GM12878 (cell line): ENCODE data around the gene FBXL16. TPM values are rescaled to one million over a fixed set of nuclear protein-coding genes. Genes with fewer than 3 reads are reported as not detected.

Experiments used
- ATAC-seq: fragments of 200-7000 bp; cut with Tn5 transposase; 3 replicates; pipeline ENCODE4 v1.9.1; 2020; ENCODE audit warnings: mild to moderate bottlenecking, moderate library complexity
- BruUV-seq: library from RNA; stranded (reverse); fragments of 400-500 nt; replicated peaks from 2 replicates; lab custom pipeline; 2021; lab: Mats Ljungman, UMichigan
- CTCF ChIA-PET: fragments of 300-600 bp; sonication (Branson Sonifier 250); formaldehyde crosslinking; extraction: SDS; loops from one replicate; lab custom pipeline; 2021; ENCODE audit warnings: inconsistent platforms; lab: Yijun Ruan, JAX
- POLR2A ChIA-PET: fragments of 350-600 bp; formaldehyde crosslinking; extraction: SDS; loops from one replicate; lab custom pipeline; 2021; ENCODE audit warnings: inconsistent platforms; lab: Charles Lee
- RAD21 ChIA-PET: fragments of 300-600 bp; sonication (Branson Sonifier 250); formaldehyde crosslinking; loops from one replicate; lab custom pipeline; 2023; ENCODE audit warnings: antibody characterized with exemption; ENCODE audit not compliant: unreplicated experiment; lab: Charles Lee
- SMC1A ChIA-PET: fragments of 300-600 bp; sonication (Branson Sonifier 250); formaldehyde crosslinking; loops from one replicate; lab custom pipeline; 2023; ENCODE audit not compliant: unreplicated experiment, uncharacterized antibody; lab: Charles Lee
- DNase-seq: peaks from one replicate; pipeline ENCODE4 v3.0.0-alpha.2; 2011; ENCODE audit warnings: low read depth, low spot score
- FAIRE-seq: peaks from 3 replicates; lab custom pipeline; 2011; peaks lifted over from hg19 to GRCh38; lab: Jason Lieb, UNC
- H2AFZ ChIP-seq: 2 replicates; pipeline ENCODE4 v1.6.0; 2011; ENCODE audit warnings: low read depth, low read length, control low read depth; ENCODE audit not compliant: control insufficient read depth
- H3K27ac ChIP-seq: 2 replicates; pipeline ENCODE4 v1.5.1; 2011; ENCODE audit warnings: control low read depth; ENCODE audit not compliant: control insufficient read depth, insufficient read depth
- H3K27me3 ChIP-seq, 2 experiments: replicated peaks in 1 of 2; 2 replicates each; pipeline versions ENCODE4 v1.6.0 to v1.6.1; 2011; ENCODE audit warnings: low read length in 1 of 2; ENCODE audit not compliant: control insufficient read depth in 2 of 2, insufficient read depth in 2 of 2
- H3K36me3 ChIP-seq, 2 experiments: 2 replicates each; pipeline ENCODE4 v1.5.1; 2011; ENCODE audit warnings: low read length in 1 of 2; ENCODE audit not compliant: control insufficient read depth in 2 of 2, insufficient read depth in 2 of 2
- H3K4me1 ChIP-seq: 2 replicates; pipeline ENCODE4 v1.6.1; 2011; ENCODE audit warnings: mild to moderate bottlenecking, low read length, moderate library complexity, mixed read lengths; ENCODE audit not compliant: control insufficient read depth, insufficient read depth
- H3K4me2 ChIP-seq: 2 replicates; pipeline ENCODE4 v1.6.0; 2011; ENCODE audit warnings: control low read depth; ENCODE audit not compliant: control insufficient read depth, insufficient read depth
- H3K4me3 ChIP-seq: fragments of 200-600 bp; sonication (generic); 2 replicates; pipeline ENCODE4 v1.5.1; 2016
- H3K79me2 ChIP-seq: 2 replicates; pipeline ENCODE4 v1.6.0; 2011; ENCODE audit warnings: low read length; ENCODE audit not compliant: control insufficient read depth, insufficient read depth
- H3K9ac ChIP-seq: 2 replicates; pipeline ENCODE4 v1.8.0; 2011; ENCODE audit warnings: low read length, control low read depth, mixed read lengths; ENCODE audit not compliant: control insufficient read depth, insufficient read depth
- H3K9me3 ChIP-seq: replicated peaks from 3 replicates; pipeline ENCODE4 v1.5.1; 2011; ENCODE audit warnings: mild to moderate bottlenecking, low read length; ENCODE audit not compliant: control insufficient read depth, insufficient read depth
- H4K20me1 ChIP-seq: 2 replicates; pipeline ENCODE4 v1.6.0; 2011; ENCODE audit not compliant: control insufficient read depth, insufficient read depth
- ESRRA ChIP-seq: IDR thresholded peaks from 2 replicates; pipeline ENCODE4 v1.6.1; 2012; ENCODE audit warnings: mild to moderate bottlenecking, low read length, improper control_type of control experiment
- HDAC2 ChIP-seq: fragments of 200-600 bp; sonication (generic); IDR thresholded peaks from 2 replicates; pipeline ENCODE4 v1.6.1; 2017
- NFXL1 ChIP-seq: fragments of 450-650 bp; IDR thresholded peaks from 2 replicates; pipeline ENCODE4 v1.6.1; 2017; ENCODE audit warnings: antibody characterized with exemption, mild to moderate bottlenecking, borderline replicate concordance
- TARDBP ChIP-seq: IDR thresholded peaks from 2 replicates; pipeline ENCODE4 v1.6.1; 2016; ENCODE audit warnings: borderline replicate concordance
- YBX1 ChIP-seq: fragments of 450-650 bp; IDR thresholded peaks from 2 replicates; pipeline ENCODE4 v1.6.1; 2016; ENCODE audit warnings: antibody characterized with exemption
- WGBS: methylation state at CpG from one replicate; pipeline ENCODE4 v1.1.6; 2016; ENCODE audit warnings: low lambda C conversion rate; ENCODE audit not compliant: insufficient replicate concordance, insufficient coverage; ENCODE audit errors: missing lambda C conversion rate; 5-methylcytosine and 5-hydroxymethylcytosine counted together
- in situ Hi-C: fragments of 300-500 bp; cut with MboI; formaldehyde crosslinking; loops from 9 replicates; pipeline ENCODE4 v1.14.3; 2018; ENCODE audit warnings: mixed read lengths
- intact Hi-C: fragments of 100-400 bp; cut with micrococcal nuclease; formaldehyde crosslinking; loops from one replicate; pipeline ENCODE4 v1.14.2; 2022; ENCODE audit not compliant: unreplicated experiment
- polyA plus RNA-seq, 11 experiments: library from polyadenylated mRNA; depleted of rRNA in 4 of 11; unstranded in 6 of 11; stranded (reverse) in 5 of 11; fragments of >200 nt; fragmentation: Nextera tagmentation in 4 of 11; fragmentation: Illumina TruSeq in 1 of 11; extraction: Ambion mirVana in 4 of 11; extraction: Trizol in 1 of 11; gene quantifications; 1 replicate in 1 of 11; 2 replicates in 10 of 11; pipeline versions ENCODE4 v1.2.1 to v1.2.3, GENCODE V29; 2011 to 2016; ENCODE audit warnings: inconsistent platforms in 2 of 11, missing spikeins in 2 of 11, low read depth in 1 of 11
- total RNA-seq, 4 experiments: library from RNA; depleted of rRNA in 3 of 4; stranded (reverse); fragments of >200 nt in 3 of 4; fragmentation: Illumina TruSeq in 1 of 4; extraction: Trizol in 1 of 4; gene quantifications; 2 replicates each; pipeline versions ENCODE4 v1.2.1 to v1.2.3, GENCODE V29; 2013 to 2021
- TF ChIP-seq, protein P1 (sequence below): IDR thresholded peaks from 2 replicates; pipeline ENCODE4 v1.6.1; 2011; ENCODE audit warnings: mild to moderate bottlenecking, low read depth, low read length, moderate library complexity; ENCODE audit not compliant: insufficient replicate concordance
- TF ChIP-seq, protein P2 (sequence below): fragments of 450-650 bp; IDR thresholded peaks from 2 replicates; pipeline ENCODE4 v1.6.1; 2017; ENCODE audit warnings: borderline replicate concordance

Gene FBXL16
- total and polyA plus RNA-seq, 10 of the 15 experiments (the other 5 are each of a cell fraction or from before 2014, with no cell fraction given) = 0.13 to 1.4 (median 0.24) TPM

DNA sequence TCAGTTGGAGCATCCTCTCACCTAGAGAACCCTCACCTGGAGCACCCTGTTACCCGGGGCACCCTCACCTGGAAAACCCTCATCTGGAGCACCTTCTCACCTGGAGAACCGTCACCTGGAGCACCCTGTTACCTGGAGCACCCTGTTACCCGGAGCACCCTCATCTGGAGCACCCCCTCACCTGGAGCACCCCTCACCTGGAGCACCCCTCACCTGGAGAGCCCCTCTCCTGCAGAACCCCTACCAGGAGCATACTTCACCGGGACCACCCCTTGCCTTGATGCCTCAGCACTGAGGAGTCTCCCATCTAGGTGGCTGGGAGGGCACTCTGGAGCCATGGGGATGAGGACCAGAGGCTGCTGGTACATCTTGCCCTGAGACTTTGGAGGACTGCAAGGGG lies 3.4 kb upstream of the FBXL16 start:
- H3K27ac ChIP-seq = no peak overlapping the region
- no peaks in the 10 kb centered on the region for H3K36me3 ChIP-seq
- no peaks in the 10 kb centered on the region for H3K79me2 ChIP-seq
- ChIA-PET SMC1A (no interaction called here), RAD21 (no interaction called here), POLR2A (no interaction called here), CTCF (interaction anchor here (1.0 kb wide), 1 partner anchor 13 kb away, joined by 5 read pairs; no protein-coding TSS in a partner anchor)
- DNase-seq (no peak), ATAC-seq (no peak), FAIRE-seq (no peak)
- intact Hi-C loops (no loop called here), in situ Hi-C loops (no loop called here)
- H3K9me3 ChIP-seq = no peaks in the 10 kb centered on the region
- H3K4me2 ChIP-seq = no peak overlapping the region
- 25% methylated on average over 3 of the region's 4 CpGs for WGBS
- H3K9ac ChIP-seq = no peak overlapping the region
- H4K20me1 ChIP-seq = no peaks in the 10 kb centered on the region
- no peak overlapping the region for H2AFZ ChIP-seq
- peaks cover 0 to 3% of the 10 kb centered on the region in 2 experiments; a peak in 2 of 4 replicates for H3K27me3 ChIP-seq
- no TSS peak for BruUV-seq
- H3K4me1 ChIP-seq = no peaks in the 10 kb centered on the region
- 0 out of 2 replicates have a peak, but pooled peaks have one; percentile 83 for TF ChIP-seq NFXL1
- TF ChIP-seq, protein P1, sequence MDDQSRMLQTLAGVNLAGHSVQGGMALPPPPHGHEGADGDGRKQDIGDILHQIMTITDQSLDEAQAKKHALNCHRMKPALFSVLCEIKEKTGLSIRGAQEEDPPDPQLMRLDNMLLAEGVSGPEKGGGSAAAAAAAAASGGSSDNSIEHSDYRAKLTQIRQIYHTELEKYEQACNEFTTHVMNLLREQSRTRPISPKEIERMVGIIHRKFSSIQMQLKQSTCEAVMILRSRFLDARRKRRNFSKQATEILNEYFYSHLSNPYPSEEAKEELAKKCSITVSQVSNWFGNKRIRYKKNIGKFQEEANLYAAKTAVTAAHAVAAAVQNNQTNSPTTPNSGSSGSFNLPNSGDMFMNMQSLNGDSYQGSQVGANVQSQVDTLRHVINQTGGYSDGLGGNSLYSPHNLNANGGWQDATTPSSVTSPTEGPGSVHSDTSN = no peak
- no peak overlapping the region for H3K4me3 ChIP-seq

DNA sequence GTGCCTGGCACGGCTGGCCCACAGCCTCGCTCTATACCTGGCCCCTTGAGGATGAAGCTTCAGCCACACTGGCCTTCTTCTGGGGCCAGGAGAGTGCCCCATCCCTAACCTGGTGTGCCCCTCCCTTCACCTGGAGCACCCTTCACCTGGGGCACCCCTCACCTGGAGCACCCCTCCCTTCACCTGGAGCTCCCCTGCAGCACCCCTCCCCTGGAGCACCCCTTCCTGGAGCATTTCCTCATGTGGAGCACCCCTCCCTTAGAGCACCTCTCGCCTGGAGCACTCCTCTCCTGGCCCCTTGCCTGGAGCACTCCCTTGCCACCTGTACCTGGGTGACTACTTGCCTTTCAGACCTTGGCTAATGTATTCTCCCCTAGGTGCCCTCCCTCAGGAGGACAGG lies 2.4 kb upstream of the FBXL16 start:
- DNase-seq (no peak), FAIRE-seq (no peak), ATAC-seq (no peak)
- Histone ChIP-seq H3K4me2 (no peak overlapping the region), H3K4me1 (no peaks in the 10 kb centered on the region), H3K79me2 (no peaks in the 10 kb centered on the region), H3K4me3 (no peak overlapping the region), H3K27me3 (peaks cover 0 to 5% of the 10 kb centered on the region in 2 experiments; a peak in 2 of 4 replicates), H3K36me3 (no peaks in the 10 kb centered on the region), H4K20me1 (no peaks in the 10 kb centered on the region), H3K9ac (no peak overlapping the region), H3K9me3 (no peaks in the 10 kb centered on the region), H2AFZ (no peak overlapping the region), H3K27ac (no peak overlapping the region)
- ChIA-PET POLR2A (no interaction called here), SMC1A (no interaction called here), CTCF (no interaction called here), RAD21 (no interaction called here)
- TF ChIP-seq NFXL1 = 0 out of 2 replicates have a peak, but pooled peaks have one; percentile 34
- TF ChIP-seq, protein P2, sequence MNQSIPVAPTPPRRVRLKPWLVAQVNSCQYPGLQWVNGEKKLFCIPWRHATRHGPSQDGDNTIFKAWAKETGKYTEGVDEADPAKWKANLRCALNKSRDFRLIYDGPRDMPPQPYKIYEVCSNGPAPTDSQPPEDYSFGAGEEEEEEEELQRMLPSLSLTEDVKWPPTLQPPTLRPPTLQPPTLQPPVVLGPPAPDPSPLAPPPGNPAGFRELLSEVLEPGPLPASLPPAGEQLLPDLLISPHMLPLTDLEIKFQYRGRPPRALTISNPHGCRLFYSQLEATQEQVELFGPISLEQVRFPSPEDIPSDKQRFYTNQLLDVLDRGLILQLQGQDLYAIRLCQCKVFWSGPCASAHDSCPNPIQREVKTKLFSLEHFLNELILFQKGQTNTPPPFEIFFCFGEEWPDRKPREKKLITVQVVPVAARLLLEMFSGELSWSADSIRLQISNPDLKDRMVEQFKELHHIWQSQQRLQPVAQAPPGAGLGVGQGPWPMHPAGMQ = no peak
- no peak for TF ChIP-seq TARDBP
- no peak for TF ChIP-seq HDAC2
- TF ChIP-seq YBX1 = no peak
- no peak for TF ChIP-seq ESRRA
- no TSS peak for BruUV-seq
- WGBS = 15% methylated on average over 3 of the region's 3 CpGs
- in situ Hi-C loops = no loop called here
- intact Hi-C loops = no loop called here
